ENCODE results near the gene DIP2C.

The DIP2C gene

GRCh38 chr10:420154-421121 is 269.0 kb downstream of the DIP2C start:
- H3K27me3 Mint-ChIP-seq: peaks cover 1% of the 10 kb centered on the region
- H3K27ac Mint-ChIP-seq: no peak overlapping the region
- no peaks in the 10 kb centered on the region for H3K9me3 Mint-ChIP-seq (ENCODE audit: low read depth)
- no peaks in the 10 kb centered on the region for H3K36me3 Mint-ChIP-seq
- H3K4me3 Mint-ChIP-seq: no peak overlapping the region
- peaks cover 2% of the 10 kb centered on the region for H3K4me1 Mint-ChIP-seq (ENCODE audit: low read depth)

GRCh38 chr10:418894-419293 is 270.6 kb downstream of the DIP2C start:
- no peaks in the 10 kb centered on the region for H3K4me1 Mint-ChIP-seq (ENCODE audit: low read depth)
- H3K4me3 Mint-ChIP-seq: no peak overlapping the region
- H3K9me3 Mint-ChIP-seq (ENCODE audit: low read depth): no peaks in the 10 kb centered on the region
- H3K27me3 Mint-ChIP-seq: no peaks in the 10 kb centered on the region
- no peak overlapping the region for H3K27ac Mint-ChIP-seq
- no peaks in the 10 kb centered on the region for H3K36me3 Mint-ChIP-seq

- H3K4me3 Mint-ChIP-seq: no peak overlapping the region
- no peaks in the 10 kb centered on the region for H3K4me1 Mint-ChIP-seq (ENCODE audit: low read depth)
- H3K36me3 Mint-ChIP-seq: no peaks in the 10 kb centered on the region
- H3K9me3 Mint-ChIP-seq (ENCODE audit: low read depth): no peaks in the 10 kb centered on the region
- no peaks in the 10 kb centered on the region for H3K27me3 Mint-ChIP-seq
- no peak overlapping the region for H3K27ac Mint-ChIP-seq
Observed at GRCh38 chr10:418226-418625, 271.2 kb downstream of the DIP2C start.

- no peak overlapping the region for H3K4me3 Mint-ChIP-seq
- no peaks in the 10 kb centered on the region for H3K9me3 Mint-ChIP-seq (ENCODE audit: low read depth)
- no peak overlapping the region for H3K27ac Mint-ChIP-seq
- no peaks in the 10 kb centered on the region for H3K27me3 Mint-ChIP-seq
- H3K4me1 Mint-ChIP-seq (ENCODE audit: low read depth): no peaks in the 10 kb centered on the region
- no peaks in the 10 kb centered on the region for H3K36me3 Mint-ChIP-seq
Observed at GRCh38 chr10:416091-416515, 273.4 kb downstream of the DIP2C start.

GRCh38 chr10:413662-414071 is 275.8 kb downstream of the DIP2C start:
- Mint-ChIP-seq H3K9me3 (ENCODE audit: low read depth) (no peaks in the 10 kb centered on the region), H3K4me1 (ENCODE audit: low read depth) (no peaks in the 10 kb centered on the region), H3K27me3 (peaks cover 1% of the 10 kb centered on the region), H3K36me3 (no peaks in the 10 kb centered on the region), H3K4me3 (no peak overlapping the region), H3K27ac (no peak overlapping the region)

- Mint-ChIP-seq H3K9me3 (ENCODE audit: low read depth) (no peaks in the 10 kb centered on the region), H3K36me3 (peaks cover 4% of the 10 kb centered on the region)
Observed at GRCh38 chr10:412109-412508, 277.4 kb downstream of the DIP2C start.

GRCh38 chr10:411603-412002 is 277.9 kb downstream of the DIP2C start:
- Mint-ChIP-seq H3K4me3 (no peak overlapping the region), H3K36me3 (peaks cover 4% of the 10 kb centered on the region), H3K9me3 (ENCODE audit: low read depth) (no peaks in the 10 kb centered on the region), H3K27ac (no peak overlapping the region), H3K27me3 (peaks cover 1% of the 10 kb centered on the region), H3K4me1 (ENCODE audit: low read depth) (no peaks in the 10 kb centered on the region)

More at GRCh38 chr10:412109-412508, 277.4 kb downstream of the DIP2C start:
- Mint-ChIP-seq H3K27ac (no peak overlapping the region), H3K4me1 (ENCODE audit: low read depth) (no peaks in the 10 kb centered on the region), H3K27me3 (peaks cover 1% of the 10 kb centered on the region), H3K4me3 (no peak overlapping the region)

- Mint-ChIP-seq H3K27ac (no peak overlapping the region), H3K36me3 (peaks cover 7% of the 10 kb centered on the region), H3K9me3 (ENCODE audit: low read depth) (no peaks in the 10 kb centered on the region), H3K27me3 (peaks cover 1% of the 10 kb centered on the region), H3K4me1 (ENCODE audit: low read depth) (no peaks in the 10 kb centered on the region), H3K4me3 (no peak overlapping the region)
Observed at GRCh38 chr10:409408-410040, 279.9 kb downstream of the DIP2C start.

- Mint-ChIP-seq H3K9me3 (ENCODE audit: low read depth) (no peaks in the 10 kb centered on the region), H3K27ac (no peak overlapping the region), H3K36me3 (peaks cover 7% of the 10 kb centered on the region), H3K4me3 (no peak overlapping the region), H3K4me1 (ENCODE audit: low read depth) (no peaks in the 10 kb centered on the region), H3K27me3 (peaks cover 1% of the 10 kb centered on the region)
Observed at GRCh38 chr10:408236-408635, 281.2 kb downstream of the DIP2C start.

GRCh38 chr10:406976-407375 is 282.5 kb downstream of the DIP2C start:
- H3K36me3 Mint-ChIP-seq: peaks cover 7% of the 10 kb centered on the region
- no peak overlapping the region for H3K27ac Mint-ChIP-seq
- peaks cover 1% of the 10 kb centered on the region for H3K27me3 Mint-ChIP-seq
- no peaks in the 10 kb centered on the region for H3K9me3 Mint-ChIP-seq (ENCODE audit: low read depth)
- no peaks in the 10 kb centered on the region for H3K4me1 Mint-ChIP-seq (ENCODE audit: low read depth)
- no peak overlapping the region for H3K4me3 Mint-ChIP-seq

- no peaks in the 10 kb centered on the region for H3K9me3 Mint-ChIP-seq (ENCODE audit: low read depth)
- peaks cover 1% of the 10 kb centered on the region for H3K27me3 Mint-ChIP-seq
- no peak overlapping the region for H3K27ac Mint-ChIP-seq
- no peak overlapping the region for H3K4me3 Mint-ChIP-seq
- H3K4me1 Mint-ChIP-seq (ENCODE audit: low read depth): no peaks in the 10 kb centered on the region
- H3K36me3 Mint-ChIP-seq: peaks cover 7% of the 10 kb centered on the region
Observed at GRCh38 chr10:405648-406047, 283.8 kb downstream of the DIP2C start.

- H3K27ac Mint-ChIP-seq: no peak overlapping the region
- no peaks in the 10 kb centered on the region for H3K4me1 Mint-ChIP-seq (ENCODE audit: low read depth)
- no peak overlapping the region for H3K4me3 Mint-ChIP-seq
- no peaks in the 10 kb centered on the region for H3K9me3 Mint-ChIP-seq (ENCODE audit: low read depth)
- H3K27me3 Mint-ChIP-seq: peaks cover 1% of the 10 kb centered on the region
- peaks cover 7% of the 10 kb centered on the region for H3K36me3 Mint-ChIP-seq
Observed at GRCh38 chr10:404991-405390, 284.5 kb downstream of the DIP2C start.

GRCh38 chr10:404346-404745 is 285.1 kb downstream of the DIP2C start:
- Mint-ChIP-seq H3K27ac (no peak overlapping the region), H3K4me3 (no peak overlapping the region)

GRCh38 chr10:398954-399353 is 290.5 kb downstream of the DIP2C start:
- Mint-ChIP-seq H3K27ac (no peak overlapping the region), H3K36me3 (no peaks in the 10 kb centered on the region), H3K4me3 (no peak overlapping the region), H3K9me3 (ENCODE audit: low read depth) (no peaks in the 10 kb centered on the region), H3K4me1 (ENCODE audit: low read depth) (peaks cover 3% of the 10 kb centered on the region), H3K27me3 (no peaks in the 10 kb centered on the region)

More at GRCh38 chr10:404346-404745, 285.1 kb downstream of the DIP2C start:
- peaks cover 1% of the 10 kb centered on the region for H3K27me3 Mint-ChIP-seq
- peaks cover 7% of the 10 kb centered on the region for H3K36me3 Mint-ChIP-seq
- no peaks in the 10 kb centered on the region for H3K4me1 Mint-ChIP-seq (ENCODE audit: low read depth)
- H3K9me3 Mint-ChIP-seq (ENCODE audit: low read depth): no peaks in the 10 kb centered on the region

- Mint-ChIP-seq H3K27me3 (no peaks in the 10 kb centered on the region), H3K36me3 (no peaks in the 10 kb centered on the region), H3K27ac (no peak overlapping the region), H3K9me3 (ENCODE audit: low read depth) (no peaks in the 10 kb centered on the region), H3K4me1 (ENCODE audit: low read depth) (peaks cover 4% of the 10 kb centered on the region), H3K4me3 (no peak overlapping the region)
Observed at GRCh38 chr10:397321-398068, 292.0 kb downstream of the DIP2C start.
